ENCODE measurements around the gene CEP128. TPM values are rescaled to one million over a fixed set of nuclear protein-coding genes. Genes with fewer than 3 reads are reported as not detected.

CEP128 gene
- total RNA-seq, 1 experiment from 2014 or later, result 27.3 TPM

DNA sequence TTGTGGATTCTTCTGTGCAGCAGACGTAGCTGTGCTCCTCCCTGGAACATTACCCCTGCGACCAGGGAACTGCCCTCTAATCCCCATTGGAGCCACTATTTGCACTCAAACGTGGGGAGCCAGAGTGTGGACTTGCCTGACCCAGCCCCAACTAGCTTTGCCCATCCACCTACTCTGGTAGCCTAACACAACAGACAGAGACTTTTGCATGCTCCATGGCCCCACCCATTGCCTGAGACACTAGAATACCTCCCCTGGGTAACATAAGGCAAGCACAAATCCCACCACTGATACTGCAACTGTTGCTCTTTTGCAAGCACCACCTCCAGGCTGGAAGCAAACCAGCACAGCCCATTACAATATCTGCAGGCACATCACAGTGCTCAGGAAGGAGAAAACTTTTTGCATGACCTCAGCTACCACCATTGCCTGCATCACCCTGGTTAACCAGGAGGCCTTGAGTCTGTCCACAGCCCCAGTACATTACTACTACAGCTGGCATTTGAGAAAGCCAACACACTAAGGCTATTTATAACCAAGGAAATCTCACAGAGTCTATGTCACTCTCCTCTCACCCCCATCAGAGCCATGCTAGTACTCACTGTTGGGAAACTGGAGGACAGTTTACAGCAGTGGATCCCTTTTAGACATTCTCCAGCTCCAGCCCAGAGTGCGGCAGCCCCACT is 15.0 kb downstream of the CEP128 start:
- Histone ChIP-seq H3K36me3 (ENCODE audit: insufficient read depth, low read length, poor library complexity, severe bottlenecking) (no peaks in the 10 kb centered on the region), H3K9me3 (ENCODE audit: low read depth, low read length, poor library complexity, severe bottlenecking) (no peaks in the 10 kb centered on the region), H3K4me1 (ENCODE audit: insufficient read depth, low read length, poor library complexity, severe bottlenecking) (peaks cover 3% of the 10 kb centered on the region), H3K27me3 (replicated peaks; ENCODE audit: insufficient read depth, low read depth, low read length, poor library complexity) (no peaks in the 10 kb centered on the region), H3K4me3 (ENCODE audit: low read depth, low read length, poor library complexity, severe bottlenecking) (no peak overlapping the region), H3K27ac (ENCODE audit: low read depth, low read length, poor library complexity, severe bottlenecking) (no peak overlapping the region)
- ChIA-PET CTCF (no interaction called here), POLR2A (ENCODE audit: low non-redundant PET) (no interaction called here)
- intact Hi-C loops (cut with micrococcal nuclease; ENCODE audit: unreplicated experiment), result no loop called here
- no TSS peak for BruUV-seq (replicated peaks)
- TF ChIP-seq, protein P1, sequence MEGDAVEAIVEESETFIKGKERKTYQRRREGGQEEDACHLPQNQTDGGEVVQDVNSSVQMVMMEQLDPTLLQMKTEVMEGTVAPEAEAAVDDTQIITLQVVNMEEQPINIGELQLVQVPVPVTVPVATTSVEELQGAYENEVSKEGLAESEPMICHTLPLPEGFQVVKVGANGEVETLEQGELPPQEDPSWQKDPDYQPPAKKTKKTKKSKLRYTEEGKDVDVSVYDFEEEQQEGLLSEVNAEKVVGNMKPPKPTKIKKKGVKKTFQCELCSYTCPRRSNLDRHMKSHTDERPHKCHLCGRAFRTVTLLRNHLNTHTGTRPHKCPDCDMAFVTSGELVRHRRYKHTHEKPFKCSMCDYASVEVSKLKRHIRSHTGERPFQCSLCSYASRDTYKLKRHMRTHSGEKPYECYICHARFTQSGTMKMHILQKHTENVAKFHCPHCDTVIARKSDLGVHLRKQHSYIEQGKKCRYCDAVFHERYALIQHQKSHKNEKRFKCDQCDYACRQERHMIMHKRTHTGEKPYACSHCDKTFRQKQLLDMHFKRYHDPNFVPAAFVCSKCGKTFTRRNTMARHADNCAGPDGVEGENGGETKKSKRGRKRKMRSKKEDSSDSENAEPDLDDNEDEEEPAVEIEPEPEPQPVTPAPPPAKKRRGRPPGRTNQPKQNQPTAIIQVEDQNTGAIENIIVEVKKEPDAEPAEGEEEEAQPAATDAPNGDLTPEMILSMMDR (conservative IDR thresholded peaks at IDR 0.05; ENCODE audit: low read depth, low read length), result no peak
- no peak for TF ChIP-seq EZH2 (IDR thresholded peaks at IDR 0.05; ENCODE audit: borderline replicate concordance, low read depth, low read length, poor library complexity, severe bottlenecking)
- no peak for DNase-seq (ENCODE audit: low spot score)

DNA sequence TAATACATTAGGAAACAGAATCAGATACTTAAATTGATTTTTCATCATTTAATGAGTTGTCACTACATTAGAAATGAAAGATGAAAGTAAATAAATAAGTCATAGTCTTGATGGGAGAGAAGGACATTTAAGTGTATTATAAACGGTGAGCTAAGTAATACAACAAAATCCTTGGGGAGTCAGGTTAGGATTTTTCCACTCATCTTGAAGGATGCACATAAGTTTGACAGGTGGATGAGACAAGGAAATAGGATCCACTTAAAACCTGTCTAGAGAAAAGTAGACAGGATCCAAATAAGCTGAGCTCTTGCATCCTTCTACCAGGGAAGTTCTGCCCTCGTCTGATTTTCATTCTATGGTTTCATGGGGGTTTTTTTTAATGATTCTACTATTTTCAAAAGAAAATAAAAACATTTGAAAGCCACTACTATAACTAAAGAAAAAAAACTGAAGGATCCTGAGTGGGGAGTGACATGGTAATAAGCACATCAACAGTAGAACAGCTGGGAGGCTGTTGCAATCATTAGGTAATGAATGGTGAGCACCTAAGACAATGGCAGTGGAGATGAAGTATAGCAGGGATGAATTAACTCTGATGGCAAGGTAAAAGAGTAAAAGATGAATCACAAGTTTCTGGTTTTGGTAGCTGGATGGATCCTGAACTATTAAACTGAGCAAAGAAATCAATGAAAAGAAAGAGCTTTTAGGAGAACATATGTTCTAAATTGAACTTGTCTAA is 17.0 kb downstream of the CEP128 start:
- H3K27ac ChIP-seq (ENCODE audit: low read depth, low read length, poor library complexity, severe bottlenecking), result no peak overlapping the region
- no peak for DNase-seq (ENCODE audit: low spot score)
- H3K36me3 ChIP-seq (ENCODE audit: insufficient read depth, low read length, poor library complexity, severe bottlenecking), result no peaks in the 10 kb centered on the region
- H3K9me3 ChIP-seq (ENCODE audit: low read depth, low read length, poor library complexity, severe bottlenecking), result no peaks in the 10 kb centered on the region
- BruUV-seq (replicated peaks), result no TSS peak
- POLR2A ChIA-PET (ENCODE audit: low non-redundant PET), result no interaction called here
- TF ChIP-seq, protein P1 (conservative IDR thresholded peaks at IDR 0.05; ENCODE audit: low read depth, low read length), result no peak
- no peak for TF ChIP-seq EZH2 (IDR thresholded peaks at IDR 0.05; ENCODE audit: borderline replicate concordance, low read depth, low read length, poor library complexity, severe bottlenecking)
- intact Hi-C loops (cut with micrococcal nuclease; ENCODE audit: unreplicated experiment), result no loop called here
- no peaks in the 10 kb centered on the region for H3K4me1 ChIP-seq (ENCODE audit: insufficient read depth, low read length, poor library complexity, severe bottlenecking)
- CTCF ChIA-PET, result no interaction called here
- H3K4me3 ChIP-seq (ENCODE audit: low read depth, low read length, poor library complexity, severe bottlenecking), result no peak overlapping the region
- no peaks in the 10 kb centered on the region for H3K27me3 ChIP-seq (replicated peaks; ENCODE audit: insufficient read depth, low read depth, low read length, poor library complexity)

DNA sequence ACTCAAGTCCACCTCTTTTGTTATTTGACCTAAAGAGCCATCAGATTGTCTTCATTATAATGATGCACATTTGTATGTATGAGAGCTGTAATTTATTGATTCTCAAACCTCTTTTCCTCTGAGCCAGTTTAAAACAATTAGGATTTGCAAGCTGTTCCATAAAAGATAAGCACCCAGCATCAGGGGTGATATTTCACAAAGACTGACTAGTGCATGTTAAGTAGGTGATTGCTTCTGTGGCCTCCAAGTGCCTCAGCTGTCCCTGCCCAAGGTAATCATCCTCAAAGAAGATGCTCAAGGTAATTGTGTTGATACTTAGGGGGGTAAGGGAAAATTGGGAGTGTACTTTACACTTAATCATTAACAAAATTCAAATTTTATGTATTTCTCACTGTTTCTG is 18.2 kb downstream of the CEP128 start:
- BruUV-seq (replicated peaks), result no TSS peak
- CTCF ChIA-PET, result no interaction called here
- TF ChIP-seq, protein P1 (conservative IDR thresholded peaks at IDR 0.05; ENCODE audit: low read depth, low read length), result no peak
- TF ChIP-seq EZH2 (IDR thresholded peaks at IDR 0.05; ENCODE audit: borderline replicate concordance, low read depth, low read length, poor library complexity, severe bottlenecking), result no peak

More for the DNA sequence above, 18.2 kb downstream of the CEP128 start:
- Histone ChIP-seq H3K9me3 (ENCODE audit: low read depth, low read length, poor library complexity, severe bottlenecking) (no peaks in the 10 kb centered on the region), H3K4me3 (ENCODE audit: low read depth, low read length, poor library complexity, severe bottlenecking) (no peak overlapping the region), H3K36me3 (ENCODE audit: insufficient read depth, low read length, poor library complexity, severe bottlenecking) (no peaks in the 10 kb centered on the region), H3K4me1 (ENCODE audit: insufficient read depth, low read length, poor library complexity, severe bottlenecking) (no peaks in the 10 kb centered on the region), H3K27ac (ENCODE audit: low read depth, low read length, poor library complexity, severe bottlenecking) (no peak overlapping the region), H3K27me3 (replicated peaks; ENCODE audit: insufficient read depth, low read depth, low read length, poor library complexity) (no peaks in the 10 kb centered on the region)
- POLR2A ChIA-PET (ENCODE audit: low non-redundant PET), result no interaction called here
- DNase-seq (ENCODE audit: low spot score), result no peak
- intact Hi-C loops (cut with micrococcal nuclease; ENCODE audit: unreplicated experiment), result no loop called here

Measured in A673 (cell line).